MM.1S (cell line): ENCODE measurements around the gene DLX2.

ENCODE experiments used
- DNase-seq: peaks from one replicate; pipeline ENCODE4 v3.0.0-alpha.2; 2015
- H2AFZ ChIP-seq: fragments of 300-600 bp; sonication (generic); 2 replicates; pipeline ENCODE4 v1.6.0; 2016; ENCODE audit warnings: antibody characterized with exemption, low read length
- H3F3A ChIP-seq: fragments of 300-600 bp; sonication (generic); 2 replicates; pipeline ENCODE4 v1.6.1; 2016; ENCODE audit warnings: mild to moderate bottlenecking, antibody characterized with exemption, low read length, moderate library complexity, mixed read lengths; ENCODE audit not compliant: insufficient read depth
- H3K27ac ChIP-seq: fragments of 300-600 bp; sonication (generic); 2 replicates; pipeline ENCODE4 v1.5.1; 2016; ENCODE audit warnings: mild to moderate bottlenecking, low read length
- H3K27me3 ChIP-seq: fragments of 300-600 bp; sonication (generic); replicated peaks from 2 replicates; pipeline ENCODE4 v1.6.0; 2016; ENCODE audit warnings: low read length; ENCODE audit not compliant: insufficient read depth
- H3K36me3 ChIP-seq: fragments of 300-600 bp; sonication (generic); replicated peaks from 2 replicates; pipeline ENCODE4 v1.6.1; 2016; ENCODE audit warnings: mild to moderate bottlenecking, low read length, mixed read lengths; ENCODE audit not compliant: insufficient read depth
- H3K4me1 ChIP-seq: fragments of 300-600 bp; sonication (generic); 2 replicates; pipeline ENCODE4 v1.6.1; 2016; ENCODE audit warnings: low read length, mixed read lengths
- H3K4me2 ChIP-seq: fragments of 300-600 bp; sonication (generic); 2 replicates; pipeline ENCODE4 v1.6.0; 2016; ENCODE audit warnings: low read depth, low read length
- H3K4me3 ChIP-seq: fragments of 300-600 bp; sonication (generic); 2 replicates; pipeline ENCODE4 v1.5.1; 2016; ENCODE audit warnings: low read length, mixed read lengths
- H3K79me2 ChIP-seq: fragments of 300-600 bp; sonication (generic); 2 replicates; pipeline ENCODE4 v1.6.1; 2016; ENCODE audit warnings: mixed run types, low read length, mixed read lengths
- H3K9ac ChIP-seq: fragments of 300-600 bp; sonication (generic); 2 replicates; pipeline ENCODE4 v1.6.1; 2016; ENCODE audit warnings: low read length, mixed read lengths
- H3K9me2 ChIP-seq: fragments of 300-600 bp; sonication (generic); replicated peaks from 2 replicates; pipeline ENCODE4 v1.6.1; 2016; ENCODE audit warnings: mild to moderate bottlenecking, low read length, mixed read lengths; ENCODE audit not compliant: insufficient read depth
- H3K9me3 ChIP-seq: fragments of 300-600 bp; sonication (generic); replicated peaks from 2 replicates; pipeline ENCODE4 v1.6.1; 2016; ENCODE audit warnings: mild to moderate bottlenecking, low read length, mixed read lengths; ENCODE audit not compliant: insufficient read depth
- H4K20me1 ChIP-seq: fragments of 300-600 bp; sonication (generic); 2 replicates; pipeline ENCODE4 v1.6.1; 2016; ENCODE audit warnings: mild to moderate bottlenecking, low read length, moderate library complexity, mixed read lengths; ENCODE audit not compliant: insufficient read depth
- EZH2 ChIP-seq: fragments of 300-600 bp; sonication (generic); optimal IDR thresholded peaks from 2 replicates; pipeline ENCODE3; 2017; ENCODE audit warnings: low read depth, mild to moderate bottlenecking, antibody characterized with exemption, low read length, mixed read lengths
- EZH2phosphoT487 ChIP-seq: fragments of 300-600 bp; sonication (generic); IDR thresholded peaks from 2 replicates; pipeline ENCODE4 v1.6.1; 2018; ENCODE audit warnings: antibody characterized with exemption, low read length
- TF ChIP-seq, protein P1 (sequence below): fragments of 300-600 bp; sonication (generic); IDR thresholded peaks from 2 replicates; pipeline ENCODE4 v1.5.1; 2016; ENCODE audit warnings: antibody characterized with exemption, low read length, mixed read lengths

DLX2 gene

DNA sequence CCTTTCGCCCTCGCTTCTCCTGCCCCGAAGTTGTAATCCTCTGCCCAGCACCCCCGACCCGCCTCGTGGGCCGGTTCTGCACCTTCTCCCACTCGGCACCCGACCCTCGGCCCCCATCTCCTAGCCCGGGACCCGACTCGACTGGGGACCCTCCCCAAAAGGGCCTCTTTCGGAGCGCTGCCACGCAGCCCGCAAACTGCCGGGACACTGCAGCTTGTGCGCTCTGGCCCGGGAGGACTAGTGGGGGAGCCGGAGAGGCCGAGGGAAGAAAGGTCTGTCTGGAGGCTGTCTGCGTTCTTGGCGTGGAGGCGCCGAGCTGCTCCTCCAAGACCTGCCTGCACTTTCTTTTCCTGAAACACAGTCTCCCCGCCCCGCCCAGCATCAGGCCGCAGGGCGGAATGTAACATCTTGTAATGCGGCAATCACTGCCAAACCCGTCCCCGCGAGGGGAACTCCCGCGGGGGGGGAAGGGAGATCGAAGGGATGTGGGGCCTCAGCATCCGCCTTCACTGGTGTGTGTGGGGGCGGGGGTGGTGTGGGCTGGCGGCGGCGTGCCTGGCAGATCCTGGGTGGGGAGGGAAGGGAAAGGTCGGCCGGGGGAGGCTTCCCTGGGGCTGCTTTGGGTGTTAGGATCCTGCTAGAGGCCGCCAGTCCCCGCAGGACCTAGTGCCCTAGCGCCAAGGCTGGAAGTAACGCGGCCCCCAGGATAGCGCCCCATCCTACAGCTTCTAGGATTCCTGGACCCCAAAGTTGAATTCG, 7.4 kb downstream of the DLX2 start:
- H2AFZ ChIP-seq: peak overlapping the region; percentile 81
- H3K4me3 ChIP-seq: peak overlapping the region; percentile 73
- peak; percentile 31 for DNase-seq
- H3K27ac ChIP-seq: no peak overlapping the region
- no peaks in the 10 kb centered on the region for H3K9me3 ChIP-seq
- H3K36me3 ChIP-seq: no peaks in the 10 kb centered on the region
- no peak overlapping the region for H3K9ac ChIP-seq
- no peaks in the 10 kb centered on the region for H3F3A ChIP-seq
- H3K4me1 ChIP-seq: no peaks in the 10 kb centered on the region
- TF ChIP-seq EZH2: no peak
- TF ChIP-seq EZH2phosphoT487: no peak
- TF ChIP-seq, protein P1, sequence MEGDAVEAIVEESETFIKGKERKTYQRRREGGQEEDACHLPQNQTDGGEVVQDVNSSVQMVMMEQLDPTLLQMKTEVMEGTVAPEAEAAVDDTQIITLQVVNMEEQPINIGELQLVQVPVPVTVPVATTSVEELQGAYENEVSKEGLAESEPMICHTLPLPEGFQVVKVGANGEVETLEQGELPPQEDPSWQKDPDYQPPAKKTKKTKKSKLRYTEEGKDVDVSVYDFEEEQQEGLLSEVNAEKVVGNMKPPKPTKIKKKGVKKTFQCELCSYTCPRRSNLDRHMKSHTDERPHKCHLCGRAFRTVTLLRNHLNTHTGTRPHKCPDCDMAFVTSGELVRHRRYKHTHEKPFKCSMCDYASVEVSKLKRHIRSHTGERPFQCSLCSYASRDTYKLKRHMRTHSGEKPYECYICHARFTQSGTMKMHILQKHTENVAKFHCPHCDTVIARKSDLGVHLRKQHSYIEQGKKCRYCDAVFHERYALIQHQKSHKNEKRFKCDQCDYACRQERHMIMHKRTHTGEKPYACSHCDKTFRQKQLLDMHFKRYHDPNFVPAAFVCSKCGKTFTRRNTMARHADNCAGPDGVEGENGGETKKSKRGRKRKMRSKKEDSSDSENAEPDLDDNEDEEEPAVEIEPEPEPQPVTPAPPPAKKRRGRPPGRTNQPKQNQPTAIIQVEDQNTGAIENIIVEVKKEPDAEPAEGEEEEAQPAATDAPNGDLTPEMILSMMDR: no peak
- H3K27me3 ChIP-seq: peaks cover 92% of the 10 kb centered on the region
- H3K79me2 ChIP-seq: no peaks in the 10 kb centered on the region
- no peaks in the 10 kb centered on the region for H3K9me2 ChIP-seq
- H4K20me1 ChIP-seq: no peaks in the 10 kb centered on the region
- peak overlapping the region; percentile 88 for H3K4me2 ChIP-seq

DNA sequence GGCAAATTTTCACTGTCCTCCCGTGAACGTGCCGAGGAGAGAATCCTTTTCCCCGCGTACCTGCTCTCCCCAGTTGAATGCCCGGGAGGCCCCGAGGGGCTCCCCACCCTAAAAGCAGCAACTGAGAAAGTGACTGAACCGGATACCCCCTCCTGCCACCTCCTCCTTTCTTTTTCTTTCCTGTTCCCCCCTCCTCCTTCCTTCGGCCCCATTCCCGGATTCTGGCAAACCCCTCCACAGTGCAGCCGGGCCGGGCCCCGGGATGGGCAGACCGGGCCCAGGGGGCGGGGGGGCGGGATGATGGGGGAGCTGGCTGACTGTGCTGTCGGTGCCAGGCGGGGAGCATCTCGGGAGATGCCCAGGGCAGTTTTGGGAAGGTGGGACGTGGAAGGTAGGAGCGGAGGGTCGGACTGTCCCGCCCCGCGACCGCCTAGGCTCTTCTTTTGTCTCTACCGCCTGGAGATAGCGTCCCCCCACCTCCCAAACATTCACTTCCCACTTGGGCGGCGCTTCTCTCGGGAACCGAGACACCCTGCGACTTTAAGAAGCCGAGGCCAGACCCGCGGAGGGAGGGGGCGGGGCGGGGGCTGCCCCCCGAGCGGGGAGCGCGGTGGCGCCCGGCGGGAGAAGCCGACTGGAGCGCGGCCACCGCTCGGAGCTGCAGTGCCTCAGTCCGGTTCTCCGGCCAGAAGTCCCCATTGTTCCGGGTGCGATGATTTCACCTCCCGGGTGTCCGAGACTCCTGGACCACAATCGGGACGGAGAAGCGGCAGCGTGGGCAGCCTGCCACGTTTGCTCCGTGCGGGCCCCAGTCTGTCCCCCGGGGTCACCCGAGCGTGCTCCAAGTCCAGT, 8.2 kb downstream of the DLX2 start:
- peak overlapping the region; percentile 81; the same call in 1 of the 2 replicates for H2AFZ ChIP-seq
- no peak for DNase-seq
- H3F3A ChIP-seq: no peaks in the 10 kb centered on the region
- no peak overlapping the region for H3K27ac ChIP-seq
- no peaks in the 10 kb centered on the region for H3K9me3 ChIP-seq
- no peaks in the 10 kb centered on the region for H4K20me1 ChIP-seq
- H3K4me1 ChIP-seq: no peaks in the 10 kb centered on the region
- no peak for TF ChIP-seq EZH2phosphoT487
- TF ChIP-seq, protein P1: no peak
- TF ChIP-seq EZH2: no peak
- H3K79me2 ChIP-seq: no peaks in the 10 kb centered on the region
- H3K9me2 ChIP-seq: no peaks in the 10 kb centered on the region
- peaks cover 92% of the 10 kb centered on the region for H3K27me3 ChIP-seq
- H3K36me3 ChIP-seq: no peaks in the 10 kb centered on the region
- peak overlapping the region; percentile 73 for H3K4me3 ChIP-seq
- H3K4me2 ChIP-seq: peak overlapping the region; percentile 88
- no peak overlapping the region for H3K9ac ChIP-seq

GRCh38 chr2:172093416-172094293, 9.0 kb downstream of the DLX2 start:
- Histone ChIP-seq H3K27ac (no peak overlapping the region), H3K9ac (no peak overlapping the region), H3K4me3 (no peak overlapping the region), H3K4me1 (no peaks in the 10 kb centered on the region), H4K20me1 (no peaks in the 10 kb centered on the region), H3K79me2 (no peaks in the 10 kb centered on the region), H3K9me2 (no peaks in the 10 kb centered on the region), H3K36me3 (no peaks in the 10 kb centered on the region), H3K4me2 (no peak overlapping the region), H3K27me3 (peaks cover 93% of the 10 kb centered on the region), H3F3A (no peaks in the 10 kb centered on the region), H3K9me3 (no peaks in the 10 kb centered on the region), H2AFZ (no peak overlapping the region)
- TF ChIP-seq, protein P1: no peak
- TF ChIP-seq EZH2phosphoT487 (no peak), EZH2 (no peak)
- no peak for DNase-seq
